ENCODE data around the gene EYS.
"Not testable (repeated sequence)": the region's sequence is repeated elsewhere in the genome, so short reads cannot be mapped to it uniquely, and the experiment has no call there.

EYS gene

GRCh38 chr6:64301307-64302236 is 1405.5 kb downstream of the EYS start:
- DNase-seq (ENCODE audit: low read depth): no peak

GRCh38 chr6:64299176-64299575 is 1407.8 kb downstream of the EYS start:
- DNase-seq (ENCODE audit: low read depth): no peak

GRCh38 chr6:64294034-64294433 is 1413.0 kb downstream of the EYS start:
- DNase-seq (ENCODE audit: low read depth): no peak

GRCh38 chr6:64293298-64293697 is 1413.7 kb downstream of the EYS start:
- no peak for DNase-seq (ENCODE audit: low read depth)

GRCh38 chr6:64290867-64291266 is 1416.2 kb downstream of the EYS start:
- DNase-seq (ENCODE audit: low read depth): no peak

- no peak for DNase-seq (ENCODE audit: low read depth)
Observed at GRCh38 chr6:64289931-64290330, 1417.1 kb downstream of the EYS start.

GRCh38 chr6:64288351-64288750 is 1418.7 kb downstream of the EYS start:
- no peak for DNase-seq (ENCODE audit: low read depth)

GRCh38 chr6:64281167-64281566 is 1425.9 kb downstream of the EYS start:
- no peak for DNase-seq (ENCODE audit: low read depth)

GRCh38 chr6:64280569-64280968 is 1426.5 kb downstream of the EYS start:
- no peak for DNase-seq (ENCODE audit: low read depth)

- DNase-seq (ENCODE audit: low read depth): no peak
Observed at GRCh38 chr6:64270083-64270482, 1436.9 kb downstream of the EYS start.

GRCh38 chr6:64266351-64266821 is 1440.6 kb downstream of the EYS start:
- no peak for DNase-seq (ENCODE audit: low read depth)

GRCh38 chr6:64263778-64264177 is 1443.2 kb downstream of the EYS start:
- no peak for DNase-seq (ENCODE audit: low read depth)

- no peak for DNase-seq (ENCODE audit: low read depth)
Observed at GRCh38 chr6:64259372-64259771, 1447.7 kb downstream of the EYS start.

GRCh38 chr6:64258752-64259151 is 1448.3 kb downstream of the EYS start:
- no peak for DNase-seq (ENCODE audit: low read depth)

- DNase-seq (ENCODE audit: low read depth): no peak
Observed at GRCh38 chr6:64258302-64258701, 1448.7 kb downstream of the EYS start.

GRCh38 chr6:64257586-64257985 is 1449.4 kb downstream of the EYS start:
- no peak for DNase-seq (ENCODE audit: low read depth)

- no peak for DNase-seq (ENCODE audit: low read depth)
Observed at GRCh38 chr6:64256483-64256882, 1450.5 kb downstream of the EYS start.

- DNase-seq (ENCODE audit: low read depth): no peak
Observed at GRCh38 chr6:64255000-64255399, 1452.0 kb downstream of the EYS start.

- no peak for DNase-seq (ENCODE audit: low read depth)
Observed at GRCh38 chr6:64254558-64254957, 1452.5 kb downstream of the EYS start.

GRCh38 chr6:64252256-64252655 is 1454.8 kb downstream of the EYS start:
- no peak for DNase-seq (ENCODE audit: low read depth)

GRCh38 chr6:64250126-64250525 is 1456.9 kb downstream of the EYS start:
- DNase-seq (ENCODE audit: low read depth): no peak

- no peak for DNase-seq (ENCODE audit: low read depth)
Observed at GRCh38 chr6:64249115-64249514, 1457.9 kb downstream of the EYS start.

GRCh38 chr6:64243618-64244017 is 1463.4 kb downstream of the EYS start:
- DNase-seq (ENCODE audit: low read depth): no peak

GRCh38 chr6:64238908-64239307 is 1468.1 kb downstream of the EYS start:
- not testable (repeated sequence) for DNase-seq (ENCODE audit: low read depth)

All from stimulated activated CD8-positive, alpha-beta memory T cell treated with anti-CD3 and anti-CD28 coated beads, Interleukin-15, amount 100 ng/mL, for 24 hours (primary cell).